NCI-H146 treated with DMSO at 0.1 percent for 48 hours (cell line): Measurements from ENCODE around the gene HSH2D.
"Not testable (repeated sequence)": the region's sequence is repeated elsewhere in the genome, so short reads cannot be mapped to it uniquely, and the experiment has no call there.

Experiments
- DNase-seq: peaks from one replicate; lab custom pipeline; 2025; ENCODE audit not compliant: unreplicated experiment; lab: John Stamatoyannopoulos, UW

The HSH2D gene, protein sequence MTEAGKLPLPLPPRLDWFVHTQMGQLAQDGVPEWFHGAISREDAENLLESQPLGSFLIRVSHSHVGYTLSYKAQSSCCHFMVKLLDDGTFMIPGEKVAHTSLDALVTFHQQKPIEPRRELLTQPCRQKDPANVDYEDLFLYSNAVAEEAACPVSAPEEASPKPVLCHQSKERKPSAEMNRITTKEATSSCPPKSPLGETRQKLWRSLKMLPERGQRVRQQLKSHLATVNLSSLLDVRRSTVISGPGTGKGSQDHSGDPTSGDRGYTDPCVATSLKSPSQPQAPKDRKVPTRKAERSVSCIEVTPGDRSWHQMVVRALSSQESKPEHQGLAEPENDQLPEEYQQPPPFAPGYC

GRCh38 chr19:16143399-16144215 is at the start of gene HSH2D:
TSS of gene HSH2D (plus strand) at chr19:16143685. CDS start at chr19:16148751, 5,066 bp downstream.
- peak; percentile 95 for DNase-seq

DNA sequence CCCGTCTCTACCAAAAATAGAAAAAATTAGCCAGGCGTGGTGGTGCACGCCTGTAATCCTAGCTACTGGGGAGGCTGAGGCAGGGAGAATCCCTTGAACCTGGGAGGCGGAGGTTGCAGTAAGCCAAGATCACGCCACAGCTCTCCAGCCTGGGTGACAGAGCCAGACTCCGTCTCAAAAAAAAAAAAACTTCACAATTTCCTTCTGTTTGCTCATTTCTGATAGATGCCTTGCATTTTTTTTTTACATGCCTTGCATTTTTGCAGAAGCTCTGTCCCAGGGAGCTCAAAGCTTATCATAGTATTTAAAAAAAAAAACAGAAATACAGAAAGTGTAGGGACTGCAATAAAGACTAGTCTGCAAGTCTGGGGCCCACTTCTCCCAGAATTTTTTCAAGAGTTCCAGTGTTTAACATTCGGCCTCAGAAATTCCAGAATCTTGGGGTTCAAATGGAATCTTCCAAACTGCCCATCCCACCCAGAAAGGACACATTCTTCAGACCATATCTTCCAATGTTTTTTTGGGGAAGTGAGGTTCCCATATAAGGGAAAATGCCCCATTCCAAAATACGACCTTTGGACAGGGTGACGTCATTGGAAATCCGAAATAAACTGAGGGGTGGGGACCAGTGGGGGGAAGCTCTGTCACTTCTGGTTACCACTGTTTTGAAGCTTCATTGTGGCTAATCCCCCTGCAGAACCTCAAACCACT is 49.0 kb upstream of the HSH2D start:
- no peak for DNase-seq

GRCh38 chr19:16095071-16095571 is 48.4 kb upstream of the HSH2D start:
- DNase-seq: no peak

DNA sequence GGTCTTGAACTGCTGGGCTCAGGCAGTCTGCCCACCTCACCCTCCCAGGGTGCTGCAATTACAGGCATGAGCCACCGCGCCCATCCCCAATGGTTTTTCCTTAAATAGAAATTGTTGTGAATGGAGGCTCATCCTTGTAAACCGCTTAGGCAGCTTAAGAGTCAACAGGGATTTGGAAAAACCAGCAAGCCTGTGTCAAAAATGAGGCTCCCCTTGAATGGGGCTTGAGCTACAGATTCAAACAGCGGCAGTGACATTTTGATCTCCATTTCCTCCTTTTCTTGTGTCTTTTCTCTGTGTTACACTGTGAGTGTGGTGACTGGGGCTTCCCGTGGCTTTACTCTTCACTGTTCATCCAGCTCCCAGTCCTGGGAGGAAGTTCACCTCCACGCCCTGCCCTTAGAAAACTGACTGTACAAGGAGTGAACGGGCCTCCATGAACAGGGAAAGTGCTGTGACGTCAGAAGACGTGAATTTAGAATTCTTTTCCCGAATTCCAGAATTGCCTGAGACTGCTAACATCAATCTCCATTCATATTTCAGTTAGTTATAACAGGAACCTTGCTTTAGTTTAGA is 47.1 kb upstream of the HSH2D start:
- no peak for DNase-seq

- DNase-seq: no peak
Measured at GRCh38 chr19:16098416-16098768, 45.1 kb upstream of the HSH2D start.

DNA sequence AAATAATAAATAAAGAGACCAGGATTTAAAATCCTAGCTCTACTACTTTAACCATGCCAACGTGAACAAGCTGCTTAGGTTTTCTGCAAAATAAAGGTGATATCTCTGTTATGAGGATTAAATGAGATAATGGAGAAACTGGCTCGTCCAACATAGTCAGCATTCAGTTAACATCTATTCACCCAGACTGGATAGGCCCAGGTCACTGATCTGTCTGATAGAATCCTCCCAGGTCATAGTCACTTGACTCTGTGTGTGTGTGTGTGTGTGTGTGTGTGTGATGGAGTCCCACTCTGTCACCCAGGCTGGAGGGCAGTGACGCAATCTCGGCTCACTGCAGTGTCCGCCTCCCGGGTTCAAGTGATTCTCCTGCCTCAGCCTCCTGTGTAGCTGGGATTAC is 44.7 kb upstream of the HSH2D start:
- no peak for DNase-seq

DNA sequence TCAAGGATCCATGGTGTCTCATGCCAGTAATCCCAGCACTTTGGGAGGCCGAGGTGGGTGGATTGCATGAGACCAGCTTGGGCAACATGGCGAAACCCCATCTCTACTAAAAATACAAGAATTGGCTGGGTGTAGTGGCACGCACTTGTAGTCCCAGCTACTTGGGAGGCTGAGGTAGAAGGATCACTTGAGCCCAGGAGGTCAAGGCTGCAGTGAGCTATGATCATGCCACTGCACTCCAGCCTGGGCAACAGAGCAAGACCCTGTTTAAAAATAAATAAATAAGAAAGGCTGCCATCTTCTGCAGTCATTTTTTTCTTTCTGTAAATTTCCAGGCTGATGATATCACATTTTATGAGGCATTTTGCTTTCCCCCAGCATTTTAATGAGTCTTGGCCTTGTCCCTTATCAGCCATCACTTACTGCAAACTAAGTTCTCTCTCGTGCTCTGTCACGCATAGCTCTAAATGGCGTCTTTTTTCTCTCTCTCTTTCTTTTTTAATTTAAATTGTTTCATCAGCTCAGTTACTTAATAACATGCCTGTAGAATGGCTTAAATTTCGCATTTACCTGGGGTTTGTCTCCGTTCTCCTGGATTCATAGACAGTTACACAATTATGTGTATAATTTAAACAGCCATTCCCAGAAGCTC is 44.0 kb upstream of the HSH2D start:
- not testable (repeated sequence) for DNase-seq

- no peak for DNase-seq
Measured at GRCh38 chr19:16100524-16100923, 43.0 kb upstream of the HSH2D start.

GRCh38 chr19:16104722-16105121 is 38.8 kb upstream of the HSH2D start:
- no peak for DNase-seq

- no peak for DNase-seq
Measured at GRCh38 chr19:16106121-16106520, 37.4 kb upstream of the HSH2D start.

GRCh38 chr19:16111160-16111908 is 32.2 kb upstream of the HSH2D start, which contains the start of gene RAB8A:
TSS of gene RAB8A (plus strand) at chr19:16111889. CDS start at chr19:16111902, 13 bp downstream.
- peak; percentile 98 for DNase-seq

DNA sequence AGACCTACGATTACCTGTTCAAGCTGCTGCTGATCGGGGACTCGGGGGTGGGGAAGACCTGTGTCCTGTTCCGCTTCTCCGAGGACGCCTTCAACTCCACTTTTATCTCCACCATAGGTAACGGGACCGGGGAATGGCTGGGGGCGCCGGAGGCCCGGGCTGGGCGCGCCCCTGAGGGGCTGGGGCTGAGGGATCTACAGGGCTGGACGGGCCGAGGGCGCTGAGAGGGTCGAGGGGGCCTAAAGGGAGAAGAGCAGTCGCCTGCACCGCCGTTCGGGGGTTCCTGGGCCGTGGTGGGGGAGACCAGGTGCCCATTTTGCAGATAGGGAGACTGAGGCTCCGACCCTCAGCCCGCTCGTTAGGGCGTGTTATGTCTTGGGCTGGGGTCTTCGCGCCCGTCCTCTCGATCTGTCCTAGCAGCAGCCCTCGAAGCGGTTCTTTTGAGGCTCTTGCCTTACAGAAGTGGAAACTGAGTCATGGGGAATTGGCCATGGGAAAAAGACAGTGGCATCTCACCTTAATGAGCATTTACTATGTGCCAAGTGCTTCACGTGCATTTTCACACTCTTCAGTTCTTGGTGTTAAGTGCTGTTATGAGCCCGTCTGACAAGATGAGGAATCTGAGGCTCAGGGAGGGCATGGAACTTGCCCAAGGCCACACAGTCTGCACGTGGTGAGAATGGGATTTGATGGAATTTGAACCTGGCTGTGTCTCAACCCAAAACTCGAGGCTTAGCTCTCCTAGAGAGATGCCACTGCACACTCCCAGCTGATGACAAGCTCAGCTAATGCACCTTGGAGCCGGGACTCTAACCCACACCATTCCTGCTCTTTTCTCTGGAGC is 31.4 kb upstream of the HSH2D start:
- no peak for DNase-seq

GRCh38 chr19:16112778-16113177 is 30.7 kb upstream of the HSH2D start:
- DNase-seq: no peak

GRCh38 chr19:16113727-16114126 is 29.8 kb upstream of the HSH2D start:
- DNase-seq: no peak

DNA sequence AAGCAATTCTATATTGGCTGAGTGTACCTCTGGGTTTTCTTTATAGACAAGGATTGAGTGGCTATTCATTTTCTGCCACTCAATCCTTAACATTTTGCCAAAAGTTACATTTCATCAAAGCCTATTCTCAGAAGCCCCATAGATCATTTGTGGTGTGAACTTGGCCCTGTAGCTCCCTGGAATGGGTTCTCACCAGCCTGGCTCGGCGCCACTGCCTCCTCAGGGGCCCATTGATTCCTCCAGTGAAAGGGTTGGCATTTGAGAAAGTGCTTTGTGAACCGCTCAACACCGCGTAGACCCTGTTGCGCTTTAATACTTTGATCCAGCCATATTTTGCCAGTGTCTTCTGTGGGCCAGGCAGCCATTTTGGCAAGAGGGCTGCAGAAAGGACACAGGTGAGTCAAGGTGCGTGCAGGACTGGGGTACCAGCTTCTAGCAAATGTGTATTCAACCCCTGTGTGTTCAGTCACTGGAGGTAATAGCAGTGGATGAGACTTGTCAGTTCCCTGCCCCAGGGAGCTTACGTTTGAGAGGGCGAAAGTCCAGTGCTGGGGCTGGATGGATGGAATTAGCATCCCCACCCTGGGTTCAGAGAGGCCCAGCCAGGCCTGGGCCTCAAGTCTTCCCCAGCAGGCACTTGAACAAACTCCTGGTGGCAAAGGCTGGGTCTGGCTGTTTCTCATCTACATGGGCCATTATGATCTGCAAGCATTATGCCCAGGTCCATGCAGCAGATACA is 28.0 kb upstream of the HSH2D start:
- DNase-seq: no peak

- DNase-seq: no peak
Measured at GRCh38 chr19:16116067-16116466, 27.4 kb upstream of the HSH2D start.

GRCh38 chr19:16117594-16118033 is 25.9 kb upstream of the HSH2D start:
- DNase-seq: no peak

DNA sequence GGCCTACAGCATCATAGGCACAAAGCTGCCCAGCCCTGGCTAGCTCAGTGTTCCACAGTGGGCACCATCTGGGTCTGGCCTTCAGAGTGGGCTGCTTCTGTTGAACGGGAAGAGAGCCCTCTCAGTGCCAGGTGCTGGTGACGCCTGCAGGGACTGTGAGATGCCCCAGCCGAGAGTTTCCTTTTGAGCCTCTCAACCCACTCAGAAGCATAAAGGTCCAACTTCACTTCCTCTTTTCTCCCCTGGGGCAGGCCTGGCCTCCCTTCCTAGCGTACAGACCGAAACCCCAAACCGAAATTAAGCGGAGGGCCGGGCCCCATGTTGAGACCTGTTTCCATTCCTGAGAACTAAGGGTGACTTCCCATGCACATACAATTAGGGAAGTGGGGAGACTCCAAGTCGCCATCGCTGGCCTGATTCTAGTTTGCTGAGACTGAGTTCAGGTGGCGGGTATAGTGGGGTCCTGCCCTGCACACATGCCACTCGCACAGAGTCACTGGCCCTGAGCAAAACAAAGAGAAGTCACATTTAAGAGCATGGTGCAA is 24.9 kb upstream of the HSH2D start:
- DNase-seq: no peak
